ENCODE results near the gene ODAD2.

DNA sequence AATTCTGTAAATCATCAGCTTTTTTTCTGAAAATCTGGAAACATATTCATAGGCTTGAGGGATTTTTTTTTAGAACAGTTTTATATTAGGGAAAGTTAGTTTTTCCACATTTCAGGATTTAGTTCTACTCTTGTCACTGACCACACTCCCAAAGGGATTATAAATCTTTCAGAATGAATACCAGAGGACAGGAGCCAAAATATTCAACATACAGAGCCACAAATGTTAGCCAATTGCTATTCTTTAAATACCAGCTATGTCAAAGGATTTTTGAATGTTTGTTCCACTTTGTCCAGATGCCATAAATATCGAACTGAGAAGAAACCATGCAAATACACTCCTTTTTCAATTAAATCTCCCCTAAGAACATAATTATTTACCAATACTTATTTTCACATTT is 50.7 kb downstream of the ODAD2 start:
- TF ChIP-seq, protein P1, sequence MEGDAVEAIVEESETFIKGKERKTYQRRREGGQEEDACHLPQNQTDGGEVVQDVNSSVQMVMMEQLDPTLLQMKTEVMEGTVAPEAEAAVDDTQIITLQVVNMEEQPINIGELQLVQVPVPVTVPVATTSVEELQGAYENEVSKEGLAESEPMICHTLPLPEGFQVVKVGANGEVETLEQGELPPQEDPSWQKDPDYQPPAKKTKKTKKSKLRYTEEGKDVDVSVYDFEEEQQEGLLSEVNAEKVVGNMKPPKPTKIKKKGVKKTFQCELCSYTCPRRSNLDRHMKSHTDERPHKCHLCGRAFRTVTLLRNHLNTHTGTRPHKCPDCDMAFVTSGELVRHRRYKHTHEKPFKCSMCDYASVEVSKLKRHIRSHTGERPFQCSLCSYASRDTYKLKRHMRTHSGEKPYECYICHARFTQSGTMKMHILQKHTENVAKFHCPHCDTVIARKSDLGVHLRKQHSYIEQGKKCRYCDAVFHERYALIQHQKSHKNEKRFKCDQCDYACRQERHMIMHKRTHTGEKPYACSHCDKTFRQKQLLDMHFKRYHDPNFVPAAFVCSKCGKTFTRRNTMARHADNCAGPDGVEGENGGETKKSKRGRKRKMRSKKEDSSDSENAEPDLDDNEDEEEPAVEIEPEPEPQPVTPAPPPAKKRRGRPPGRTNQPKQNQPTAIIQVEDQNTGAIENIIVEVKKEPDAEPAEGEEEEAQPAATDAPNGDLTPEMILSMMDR (IDR thresholded peaks at IDR 0.05) = no peak
- no peak for TF ChIP-seq POLR2AphosphoS5 (IDR thresholded peaks at IDR 0.05)
- no peak for TF ChIP-seq POLR2A (IDR thresholded peaks at IDR 0.05)
- no peak for TF ChIP-seq EP300 (IDR thresholded peaks at IDR 0.05)
